HepG2 (cell line): Measurements from ENCODE around the gene BBC3. TPM values are rescaled to one million over a fixed set of nuclear protein-coding genes. Genes with fewer than 3 reads are reported as not detected.

Experiments used
- CEBPZ ChIP-seq: IDR thresholded peaks from 2 replicates; pipeline ENCODE4 v1.6.1; 2012; ENCODE audit warnings: low read length, improper control_type of control experiment
- FOXA3 ChIP-seq: IDR thresholded peaks from 2 replicates; pipeline ENCODE4 v1.6.1; 2016; ENCODE audit warnings: missing genetic modification reagents, missing compliant biosample characterization
- NONO ChIP-seq, 2 experiments: fragments of 450-650 bp in 1 of 2; sonication (generic) in 1 of 2; formaldehyde crosslinking in 1 of 2; IDR thresholded peaks in 1 of 2; conservative IDR thresholded peaks in 1 of 2; 2 replicates each; pipeline versions ENCODE4 v1.6.1 to v1.8.0; 2017 to 2022; ENCODE audit warnings: mild to moderate bottlenecking in 1 of 2, missing genetic modification reagents in 1 of 2, moderate library complexity in 1 of 2
- PATZ1 ChIP-seq: sonication (generic); formaldehyde crosslinking; IDR thresholded peaks from 2 replicates; pipeline ENCODE4 v1.4.0; 2020; ENCODE audit warnings: missing genetic modification reagents
- PRPF4 ChIP-seq: fragments of 200-400 bp; formaldehyde crosslinking; IDR thresholded peaks from 2 replicates; pipeline ENCODE4 v1.6.1; 2016; ENCODE audit warnings: low read length, low read depth; ENCODE audit not compliant: poor library complexity, severe bottlenecking
- SAP130 ChIP-seq: IDR thresholded peaks from 2 replicates; pipeline ENCODE4 v1.6.1; 2016; ENCODE audit warnings: low read depth
- SIN3A ChIP-seq: IDR thresholded peaks from 2 replicates; pipeline ENCODE4 v1.6.1; 2011; ENCODE audit warnings: low read depth, mild to moderate bottlenecking, control low read depth, low read length, borderline replicate concordance
- SIX1 ChIP-seq: sonication (generic); formaldehyde crosslinking; IDR thresholded peaks from 2 replicates; pipeline ENCODE4 v1.4.0; 2020; ENCODE audit warnings: missing genetic modification reagents, borderline replicate concordance
- SOX6 ChIP-seq, 2 experiments: fragments of 450-650 bp in 1 of 2; sonication (generic) in 1 of 2; formaldehyde crosslinking in 1 of 2; IDR thresholded peaks; 2 replicates each; pipeline versions ENCODE4 v1.4.0 to v1.6.1; 2017 to 2020; ENCODE audit warnings: antibody characterized with exemption in 1 of 2, mild to moderate bottlenecking in 1 of 2, missing genetic modification reagents in 1 of 2
- ZBTB7A ChIP-seq: sonication (generic); formaldehyde crosslinking; IDR thresholded peaks from 2 replicates; pipeline ENCODE4 v1.8.0; 2022; ENCODE audit warnings: mild to moderate bottlenecking, missing genetic modification reagents
- ZEB1 ChIP-seq: IDR thresholded peaks from 2 replicates; pipeline ENCODE4 v1.6.1; 2012; ENCODE audit warnings: mild to moderate bottlenecking, low read depth, inconsistent platforms; ENCODE audit not compliant: insufficient replicate concordance
- ZFY ChIP-seq: sonication (generic); formaldehyde crosslinking; IDR thresholded peaks from 2 replicates; pipeline ENCODE4 v1.4.0; 2020; ENCODE audit warnings: missing genetic modification reagents
- ZMYM4 ChIP-seq: sonication (generic); formaldehyde crosslinking; IDR thresholded peaks from 2 replicates; pipeline ENCODE4 v1.8.1; 2023; ENCODE audit warnings: mild to moderate bottlenecking, missing genetic modification reagents
- ZNF121 ChIP-seq: sonication (generic); formaldehyde crosslinking; IDR thresholded peaks from 2 replicates; pipeline ENCODE4 v1.5.0; 2020; ENCODE audit warnings: mild to moderate bottlenecking, missing genetic modification reagents
- ZNF639 ChIP-seq: conservative IDR thresholded peaks from 2 replicates; pipeline ENCODE4 v1.6.1; 2018; ENCODE audit warnings: missing genetic modification reagents
- ZNF678 ChIP-seq: sonication (generic); formaldehyde crosslinking; IDR thresholded peaks from 2 replicates; pipeline ENCODE4 v1.4.0; 2020; ENCODE audit warnings: mild to moderate bottlenecking, missing genetic modification reagents
- polyA plus RNA-seq, 8 experiments: library from polyadenylated mRNA; depleted of rRNA in 3 of 8; stranded (reverse) in 7 of 8; unstranded in 1 of 8; fragments of >200 nt; fragmentation: Illumina TruSeq in 4 of 8; extraction: Trizol in 4 of 8; gene quantifications; 2 replicates each; pipeline versions ENCODE4 v1.2.1 to v1.2.3, GENCODE V29; 2011 to 2016; ENCODE audit warnings: low read depth in 4 of 8, missing spikeins in 1 of 8, mixed read lengths in 1 of 8; ENCODE audit not compliant: insufficient read depth in 1 of 8
- total RNA-seq, 5 experiments: library from RNA; depleted of rRNA; stranded (reverse); fragments of >200 nt; fragmentation: Illumina TruSeq; extraction: Trizol; gene quantifications; 2 replicates each; pipeline ENCODE4 v1.2.3, GENCODE V29; 2016; ENCODE audit warnings: low read depth in 1 of 5
- TF ChIP-seq, protein P1 (sequence below): sonication (generic); formaldehyde crosslinking; IDR thresholded peaks from 2 replicates; pipeline ENCODE4 v1.8.1; 2023; ENCODE audit warnings: mild to moderate bottlenecking, missing genetic modification reagents
- TF ChIP-seq, protein P2 (sequence below): sonication (generic); formaldehyde crosslinking; IDR thresholded peaks from 2 replicates; pipeline ENCODE4 v1.4.0; 2020; ENCODE audit warnings: missing genetic modification reagents
- TF ChIP-seq, protein P3 (sequence below): IDR thresholded peaks from 2 replicates; pipeline ENCODE4 v1.6.1; 2016; ENCODE audit warnings: control low read depth

The BBC3 gene
- total and polyA plus RNA-seq, 2 of the 13 experiments (the other 11 are each of a cell fraction or from before 2014, with no cell fraction given) = 6.1 to 8.8 TPM

- TF ChIP-seq, protein P1, sequence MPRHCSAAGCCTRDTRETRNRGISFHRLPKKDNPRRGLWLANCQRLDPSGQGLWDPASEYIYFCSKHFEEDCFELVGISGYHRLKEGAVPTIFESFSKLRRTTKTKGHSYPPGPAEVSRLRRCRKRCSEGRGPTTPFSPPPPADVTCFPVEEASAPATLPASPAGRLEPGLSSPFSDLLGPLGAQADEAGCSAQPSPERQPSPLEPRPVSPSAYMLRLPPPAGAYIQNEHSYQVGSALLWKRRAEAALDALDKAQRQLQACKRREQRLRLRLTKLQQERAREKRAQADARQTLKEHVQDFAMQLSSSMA (CRISPR knock-in tag) = no peak
- peak; percentile 40; the same call in 1 of the 2 replicates for TF ChIP-seq SIN3A
- peak; percentile 60; the same call in 1 of the 2 replicates for TF ChIP-seq SAP130
- peak; percentile 33 for TF ChIP-seq ZFY
- peak; percentile 78 for TF ChIP-seq ZEB1
- peak; percentile 5; the same call in 1 of the 2 replicates for TF ChIP-seq FOXA3
- TF ChIP-seq ZBTB7A (CRISPR knock-in tag) = peak; percentile 41; the same call in 1 of the 2 replicates
- peak; percentile 79 for TF ChIP-seq PRPF4
- no peak for TF ChIP-seq ZNF639
- TF ChIP-seq ZNF121 (CRISPR knock-in tag) = peak; percentile 79
- TF ChIP-seq, protein P2, sequence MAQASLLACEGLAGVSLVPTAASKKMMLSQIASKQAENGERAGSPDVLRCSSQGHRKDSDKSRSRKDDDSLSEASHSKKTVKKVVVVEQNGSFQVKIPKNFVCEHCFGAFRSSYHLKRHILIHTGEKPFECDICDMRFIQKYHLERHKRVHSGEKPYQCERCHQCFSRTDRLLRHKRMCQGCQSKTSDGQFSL (CRISPR knock-in tag) = peak; percentile 96
- TF ChIP-seq NONO (IDR thresholded peaks at IDR 0.05) = no peak
- no peak; the same call in 1 of the 2 replicates for TF ChIP-seq NONO (CRISPR knock-in tag; conservative IDR thresholded peaks at IDR 0.05)
- peak; percentile 92 for TF ChIP-seq PATZ1 (CRISPR knock-in tag)
- TF ChIP-seq, protein P3, sequence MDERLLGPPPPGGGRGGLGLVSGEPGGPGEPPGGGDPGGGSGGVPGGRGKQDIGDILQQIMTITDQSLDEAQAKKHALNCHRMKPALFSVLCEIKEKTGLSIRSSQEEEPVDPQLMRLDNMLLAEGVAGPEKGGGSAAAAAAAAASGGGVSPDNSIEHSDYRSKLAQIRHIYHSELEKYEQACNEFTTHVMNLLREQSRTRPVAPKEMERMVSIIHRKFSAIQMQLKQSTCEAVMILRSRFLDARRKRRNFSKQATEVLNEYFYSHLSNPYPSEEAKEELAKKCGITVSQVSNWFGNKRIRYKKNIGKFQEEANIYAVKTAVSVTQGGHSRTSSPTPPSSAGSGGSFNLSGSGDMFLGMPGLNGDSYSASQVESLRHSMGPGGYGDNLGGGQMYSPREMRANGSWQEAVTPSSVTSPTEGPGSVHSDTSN (CRISPR knock-in tag) = no peak
- TF ChIP-seq ZMYM4 (CRISPR knock-in tag) = peak; percentile 51; the same call in 1 of the 2 replicates
- no peak for TF ChIP-seq SOX6 (IDR thresholded peaks at IDR 0.05)
- TF ChIP-seq SOX6 (CRISPR knock-in tag; IDR thresholded peaks at IDR 0.05) = peak; percentile 74
- no peak for TF ChIP-seq CEBPZ
- TF ChIP-seq SIX1 (CRISPR knock-in tag) = 0 out of 2 replicates have a peak, but pooled peaks have one; percentile 8
- TF ChIP-seq ZNF678 (CRISPR knock-in tag) = 0 out of 2 replicates have a peak, but pooled peaks have one; percentile 22
These were observed 3.4 kb downstream of the BBC3 start (continued) for GRCh38 chr19:47227352-47228167.
